DMS53 treated with DMSO at 0.1 percent for 48 hours (cell line): ENCODE data around the gene KMT2C.
A peak's percentile ranks its signal among the peaks of the same experiment; 100 is the strongest.

Source experiments
- DNase-seq: peaks from one replicate; lab custom pipeline; 2025; ENCODE audit not compliant: unreplicated experiment; lab: John Stamatoyannopoulos, UW

KMT2C gene

DNA sequence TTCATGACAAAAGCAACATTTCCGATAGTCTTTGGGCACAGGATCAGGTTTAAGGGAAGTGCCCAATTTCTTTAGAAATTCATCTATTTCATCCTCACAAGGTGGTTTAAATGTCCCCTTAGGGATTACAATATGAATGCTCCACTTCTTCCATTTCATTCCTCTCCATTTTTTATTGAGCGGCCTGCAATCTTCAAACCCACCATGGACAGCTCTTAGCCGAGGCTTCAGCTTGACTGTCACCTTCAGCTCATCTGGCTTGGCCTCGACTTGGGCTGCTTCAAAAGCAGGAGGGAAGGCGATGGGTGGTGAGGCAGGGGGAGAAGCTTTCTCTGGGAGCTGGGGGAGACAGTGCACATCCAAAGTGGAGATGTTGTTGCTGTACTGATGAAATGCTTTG is 287.1 kb downstream of the KMT2C start:
- no peak for DNase-seq

DNA sequence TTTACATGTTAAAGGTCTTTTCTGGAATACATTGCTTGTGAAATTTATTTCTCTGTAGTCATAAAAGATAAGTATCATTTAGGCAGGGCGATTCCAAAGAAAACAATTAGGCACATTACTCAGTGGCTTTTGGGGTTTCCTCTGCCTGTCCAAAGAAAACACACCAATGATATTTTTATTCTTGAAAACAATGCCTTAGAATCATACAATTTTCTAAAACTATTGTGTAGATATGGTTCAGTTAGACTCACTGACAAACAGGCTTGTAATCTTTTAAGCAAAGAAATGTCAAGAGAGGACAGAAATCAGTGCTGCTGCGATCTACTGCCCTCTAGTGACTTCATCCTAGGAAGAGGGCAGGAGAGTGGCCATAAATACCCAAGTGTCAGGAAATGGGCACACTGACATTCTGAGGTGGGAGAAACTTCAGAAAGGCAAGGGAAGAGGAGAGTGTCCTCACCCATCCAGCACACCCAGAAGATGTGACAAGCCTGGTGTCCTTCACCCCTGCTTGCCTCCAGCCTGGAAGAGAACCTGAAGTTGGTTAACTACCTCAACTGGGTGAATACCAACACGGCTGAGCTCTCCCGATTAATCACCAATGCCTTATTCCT is 289.8 kb downstream of the KMT2C start:
- DNase-seq: peak; percentile 50

DNA sequence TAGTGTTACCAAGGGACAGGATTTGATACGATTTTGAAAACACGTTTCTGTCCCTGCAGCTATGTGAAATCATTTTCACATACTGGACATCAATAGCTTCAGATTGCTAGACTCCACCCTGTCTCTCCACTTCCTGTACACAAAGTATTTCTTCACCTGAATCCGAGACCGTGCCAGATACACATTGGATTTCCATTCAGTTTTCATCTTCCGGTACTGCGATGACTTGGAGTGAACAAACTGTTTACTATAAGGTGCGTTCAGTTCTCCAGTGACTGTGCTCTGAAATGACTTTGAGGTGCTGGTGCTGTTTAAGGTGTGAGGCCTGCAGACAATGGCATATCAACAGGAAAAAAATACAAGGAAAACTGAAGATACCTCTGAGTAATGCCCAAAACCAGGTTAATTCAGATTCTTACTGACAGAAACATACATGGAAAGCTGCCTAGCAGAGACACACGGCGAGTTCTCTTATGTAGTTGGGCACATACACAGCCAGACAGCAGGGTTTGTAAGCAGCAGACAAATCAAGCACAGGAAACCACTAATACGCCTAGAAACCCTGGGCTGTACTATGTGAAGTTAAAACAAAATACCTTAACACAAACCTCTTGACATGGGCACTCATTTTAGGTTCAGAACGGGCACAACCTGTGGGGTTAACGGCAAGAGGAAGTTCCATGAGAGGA is 291.1 kb downstream of the KMT2C start:
- no peak for DNase-seq

DNA sequence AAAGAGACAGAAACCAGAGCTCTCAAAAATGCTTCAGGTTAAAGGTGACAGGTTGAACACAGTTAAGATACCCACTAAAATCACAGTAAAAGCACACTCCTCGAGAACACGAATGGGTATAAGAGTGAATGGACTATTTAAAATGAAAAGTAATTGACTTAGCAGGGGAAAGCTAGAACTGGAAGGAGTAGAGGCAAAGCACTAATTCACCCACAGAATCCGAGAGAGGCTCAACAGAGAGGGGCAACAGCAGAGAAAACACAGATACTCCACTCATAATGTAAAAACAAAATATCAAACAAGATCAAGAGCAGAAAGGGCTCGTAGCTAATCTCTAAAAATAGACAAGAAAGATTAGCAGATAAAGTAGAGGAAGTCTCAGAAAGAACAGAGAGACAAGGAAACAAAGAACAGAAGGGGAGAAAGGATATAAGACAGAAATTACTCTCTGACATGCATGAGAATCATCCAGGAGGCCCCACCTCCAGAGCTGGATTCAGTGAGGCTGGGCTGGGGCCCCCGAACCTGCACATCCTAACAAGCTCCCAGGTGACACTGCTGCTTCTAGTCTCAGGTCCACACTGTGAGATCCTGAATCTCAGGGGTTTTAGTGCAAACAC is 292.7 kb downstream of the KMT2C start:
- no peak for DNase-seq

DNA sequence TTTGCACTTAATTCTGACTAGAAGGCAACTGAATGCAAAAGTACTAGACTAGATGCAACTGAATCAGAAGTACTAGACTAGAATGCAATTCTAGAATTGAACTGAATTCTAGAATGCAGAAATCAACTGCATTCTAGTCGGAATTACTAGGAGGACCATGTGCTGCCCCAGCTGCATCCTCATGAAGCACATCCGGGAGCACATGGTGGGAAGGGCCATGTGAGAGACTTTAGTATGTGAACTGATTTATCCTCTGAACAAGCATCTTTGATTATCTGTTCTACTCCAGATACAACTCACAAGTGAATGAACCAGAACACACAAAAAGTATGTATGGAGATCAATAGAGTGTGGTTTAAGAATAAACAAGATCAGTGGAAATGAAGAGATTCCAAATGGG is 295.2 kb downstream of the KMT2C start:
- DNase-seq: no peak

DNA sequence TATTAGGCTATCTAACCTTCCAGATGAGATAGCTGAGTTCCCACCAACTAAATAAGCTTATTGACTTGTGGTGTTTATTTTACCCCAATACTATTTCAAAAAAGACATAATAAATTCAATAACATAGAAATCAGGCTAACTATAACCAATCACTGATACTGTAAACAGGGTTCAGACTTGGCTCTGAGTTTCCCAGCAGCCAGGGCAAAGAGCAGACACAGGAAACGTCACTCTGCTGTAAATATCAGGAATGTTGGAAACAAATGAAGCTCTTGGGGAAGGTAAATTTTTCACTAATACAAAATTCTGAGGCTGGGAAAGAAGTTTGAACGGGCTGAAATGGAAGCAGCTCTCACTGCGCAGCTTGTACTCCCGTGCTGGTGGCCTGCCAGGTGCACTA is 295.7 kb downstream of the KMT2C start:
- DNase-seq: no peak

DNA sequence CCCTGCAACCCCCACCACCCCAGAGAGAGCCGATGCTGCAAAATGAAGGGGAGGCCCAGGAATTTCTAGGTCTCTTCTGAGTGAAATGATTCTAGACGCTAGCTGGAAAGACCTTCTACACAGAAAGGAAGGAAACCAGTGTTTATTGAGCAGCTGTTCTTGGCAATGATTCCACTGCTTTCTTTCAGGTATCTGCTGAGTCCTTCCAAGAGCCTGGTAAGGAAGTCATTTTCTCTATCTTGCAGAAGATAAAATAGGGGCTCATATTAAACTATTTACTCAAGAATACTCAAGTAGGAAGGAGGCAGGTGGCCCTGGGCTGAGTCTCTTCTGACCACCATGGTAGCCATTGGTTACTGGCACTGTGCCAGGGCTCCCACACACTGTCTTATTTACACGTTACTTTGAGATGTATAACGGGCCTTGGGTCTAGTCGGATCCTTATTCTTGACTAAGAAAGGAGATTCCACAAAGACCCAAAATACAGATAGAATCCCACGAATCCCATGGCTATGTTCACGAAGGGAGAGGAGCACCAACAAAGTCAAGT is 298.3 kb downstream of the KMT2C start:
- DNase-seq: no peak

DNA sequence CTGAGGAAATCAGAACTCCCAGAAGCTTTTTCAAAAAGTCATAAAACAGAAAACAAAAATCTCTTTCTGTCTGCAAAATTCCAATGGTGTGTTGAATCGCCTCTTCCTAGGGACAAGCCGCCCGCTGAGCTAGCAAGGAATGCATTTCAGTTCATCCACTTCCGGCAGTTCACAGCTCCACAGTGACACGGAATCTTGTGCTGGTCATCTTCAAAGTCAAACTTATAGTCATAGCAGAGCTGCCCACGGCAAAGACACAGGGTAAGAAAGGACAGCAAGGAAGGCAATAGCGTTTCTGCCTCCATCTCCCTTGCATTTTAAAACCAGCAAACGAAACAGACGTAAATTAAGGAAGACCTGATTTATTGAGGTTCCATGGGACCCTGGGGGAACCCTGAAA is 299.1 kb downstream of the KMT2C start:
- DNase-seq: no peak

DNA sequence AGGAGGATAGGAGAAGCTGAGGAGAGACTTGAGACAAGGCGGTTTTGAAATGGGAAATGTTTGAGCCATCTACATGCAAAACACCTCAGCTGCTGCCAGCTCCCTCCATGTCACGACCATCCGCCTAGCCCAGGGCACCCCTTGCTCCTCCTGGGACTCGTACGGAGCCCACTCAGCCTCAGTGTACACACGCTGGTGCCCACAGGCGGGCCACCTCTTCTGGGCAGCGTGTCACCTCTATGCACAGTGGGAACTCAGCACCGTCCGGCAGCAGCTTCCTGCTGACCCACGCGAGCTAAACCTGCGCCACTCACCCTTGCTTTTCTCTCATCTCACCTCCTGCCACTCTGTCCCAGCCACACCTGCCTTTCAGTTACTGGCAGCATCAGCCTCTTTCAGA is 302.0 kb downstream of the KMT2C start:
- no peak for DNase-seq

DNA sequence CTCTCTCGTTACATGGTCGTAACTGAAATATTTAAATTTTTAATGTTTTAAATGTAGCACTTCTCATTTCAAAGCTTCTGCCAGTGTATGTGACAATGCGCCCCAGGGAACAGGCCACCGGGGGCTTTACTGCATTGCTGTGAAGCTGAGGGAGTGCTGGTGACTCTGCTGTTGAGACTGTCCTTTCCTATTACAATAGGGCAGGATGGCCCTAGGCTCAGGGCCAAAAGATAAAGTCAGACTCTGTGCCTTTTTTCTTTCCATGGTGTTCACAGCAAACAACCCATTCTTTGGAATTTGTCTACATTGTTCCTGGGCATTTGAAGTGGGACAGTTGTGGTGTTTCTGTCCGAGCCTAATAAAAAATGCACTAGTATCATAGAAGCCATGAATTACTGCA is 303.0 kb downstream of the KMT2C start:
- DNase-seq: no peak

DNA sequence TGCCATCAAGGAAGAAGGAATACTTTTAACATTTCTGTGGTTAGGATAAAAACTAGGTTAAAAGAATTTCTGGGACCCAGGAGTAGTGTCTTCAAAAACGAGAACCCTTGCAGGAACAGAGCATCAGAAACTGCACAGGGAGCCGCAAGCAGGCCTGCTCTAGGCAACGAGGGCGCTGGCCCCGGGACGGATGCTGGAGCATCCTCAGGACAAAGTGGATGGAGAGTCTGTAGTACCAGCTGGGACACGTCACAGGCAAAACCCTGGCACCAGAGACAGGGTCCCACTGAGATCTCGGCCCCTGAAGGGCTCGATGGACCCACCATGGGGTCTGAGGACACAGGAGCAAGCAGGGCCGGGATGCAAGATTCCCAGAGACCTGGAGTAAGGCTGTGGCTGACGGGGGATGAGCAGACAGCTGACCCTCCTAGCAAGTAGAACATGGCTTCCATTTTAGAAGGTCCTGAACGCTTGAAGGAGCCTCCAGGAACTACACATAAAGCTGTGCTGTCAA is 303.8 kb downstream of the KMT2C start:
- DNase-seq: no peak

DNA sequence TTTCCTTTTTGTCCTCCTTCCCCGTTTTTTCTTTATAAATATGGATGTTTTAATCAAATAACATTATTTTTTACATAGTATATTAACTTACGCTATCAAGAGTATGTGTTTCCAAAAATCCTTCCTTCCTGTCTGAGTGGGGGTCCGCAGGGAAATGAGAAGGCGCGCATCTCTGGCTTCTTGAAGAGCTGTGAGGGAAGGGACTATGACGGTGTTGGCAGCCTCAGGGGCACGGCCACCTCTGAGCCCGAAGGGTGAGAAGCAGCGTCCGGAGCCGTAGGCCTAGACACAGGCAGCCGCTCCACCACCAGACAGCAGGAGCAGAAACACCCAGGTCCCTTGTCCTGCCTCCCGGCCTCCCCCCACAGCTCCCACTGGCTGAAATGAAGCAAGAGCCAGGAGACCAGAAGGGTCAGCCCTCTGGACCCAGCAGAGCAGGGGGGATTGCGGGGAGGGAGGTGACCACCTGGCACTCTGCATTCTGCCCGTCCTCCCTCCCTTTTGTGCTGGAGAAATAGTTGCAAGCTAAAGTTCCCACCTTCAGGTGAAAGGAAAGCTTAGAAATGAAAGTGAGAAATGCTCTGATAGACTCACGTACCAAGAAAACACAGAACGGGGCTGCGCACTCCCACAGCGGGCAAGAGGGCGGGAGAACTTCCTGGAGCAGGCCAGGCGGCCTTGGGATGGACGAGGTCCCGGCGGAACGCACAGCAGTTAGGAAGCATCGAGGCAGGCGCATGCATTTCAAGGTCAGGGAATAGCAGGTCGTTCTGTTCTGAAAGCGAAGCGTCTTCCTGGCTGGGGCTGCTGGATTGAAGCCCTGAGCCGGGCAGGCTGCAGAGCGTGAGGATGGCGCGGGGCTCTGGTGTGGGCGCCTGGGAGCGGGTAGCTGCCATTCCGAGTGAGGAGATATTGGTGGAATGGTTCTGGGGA is 304.9 kb downstream of the KMT2C start:
- DNase-seq: no peak

DNA sequence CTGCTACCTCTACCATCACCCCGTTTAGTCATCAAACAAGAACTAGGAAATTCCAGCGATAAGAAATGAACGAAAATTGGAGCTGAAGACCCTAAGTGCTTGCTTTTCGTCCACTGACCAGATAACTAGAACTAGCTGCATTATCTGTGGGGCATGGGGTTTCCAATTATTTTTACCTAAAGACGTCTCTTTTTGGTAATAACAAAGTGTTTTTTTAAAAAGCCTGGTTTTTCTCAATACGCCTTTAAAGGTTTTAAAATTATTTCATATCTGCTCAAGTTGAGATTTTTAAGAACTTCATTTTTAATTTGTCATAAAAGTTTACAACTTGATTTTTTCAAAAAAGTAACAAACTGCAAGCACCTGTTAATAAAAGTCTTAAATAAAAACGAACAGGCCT is 306.1 kb downstream of the KMT2C start:
- no peak for DNase-seq

DNA sequence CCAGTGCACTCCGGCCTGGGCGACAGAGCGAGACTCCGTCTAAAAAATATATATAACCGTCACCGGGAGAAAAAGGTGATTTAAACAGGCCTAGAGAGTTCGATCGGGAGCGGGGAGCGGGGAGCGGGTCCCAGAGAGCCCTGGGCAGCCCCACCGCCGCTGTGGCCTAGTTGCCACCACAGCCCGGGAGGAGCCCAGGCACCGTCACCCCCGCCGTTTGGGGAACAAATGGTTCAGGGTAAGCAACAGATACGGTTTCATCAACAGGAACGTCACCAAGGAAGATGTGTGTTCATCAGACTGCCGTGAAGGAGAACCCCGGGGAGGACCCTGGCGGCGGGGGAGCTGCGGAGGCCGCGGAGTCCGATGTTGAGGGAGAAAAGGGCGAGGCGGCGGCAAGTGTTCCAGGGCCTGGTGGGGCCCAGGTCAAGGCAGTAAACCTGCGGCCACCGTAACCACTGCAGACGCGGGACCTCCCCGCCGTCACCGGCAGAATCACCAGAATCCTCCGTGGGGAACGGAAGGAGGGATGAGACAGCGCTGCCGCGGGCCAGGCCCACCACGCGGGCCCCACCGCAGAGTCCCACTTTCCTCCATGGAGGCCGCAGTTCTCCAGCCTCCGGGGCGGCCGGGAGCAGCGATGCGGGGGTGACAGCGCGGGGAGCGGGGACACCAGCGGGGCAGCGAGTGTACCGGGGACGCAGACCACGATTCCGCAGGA is 306.9 kb downstream of the KMT2C start:
- DNase-seq: no peak

DNA sequence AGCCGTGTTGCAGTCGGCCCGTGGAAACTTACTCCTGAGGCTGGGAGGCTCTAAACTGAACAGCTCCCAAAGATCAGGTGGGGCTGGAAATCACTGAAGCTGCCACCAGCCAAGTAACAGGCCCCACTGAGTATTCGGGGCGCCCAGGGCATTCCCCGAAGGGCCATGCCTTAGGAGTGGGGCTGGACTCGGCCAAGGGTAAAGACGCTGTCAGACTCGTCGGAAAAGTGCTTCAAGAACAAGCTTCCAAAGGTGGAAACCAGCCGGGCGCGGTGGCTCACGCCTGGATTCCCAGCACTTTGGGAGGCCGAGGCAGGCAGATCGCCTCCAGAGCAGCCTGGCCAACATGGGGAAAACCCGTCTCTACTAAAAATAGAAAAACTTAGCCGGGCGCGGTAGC is 307.6 kb downstream of the KMT2C start:
- DNase-seq: no peak

DNA sequence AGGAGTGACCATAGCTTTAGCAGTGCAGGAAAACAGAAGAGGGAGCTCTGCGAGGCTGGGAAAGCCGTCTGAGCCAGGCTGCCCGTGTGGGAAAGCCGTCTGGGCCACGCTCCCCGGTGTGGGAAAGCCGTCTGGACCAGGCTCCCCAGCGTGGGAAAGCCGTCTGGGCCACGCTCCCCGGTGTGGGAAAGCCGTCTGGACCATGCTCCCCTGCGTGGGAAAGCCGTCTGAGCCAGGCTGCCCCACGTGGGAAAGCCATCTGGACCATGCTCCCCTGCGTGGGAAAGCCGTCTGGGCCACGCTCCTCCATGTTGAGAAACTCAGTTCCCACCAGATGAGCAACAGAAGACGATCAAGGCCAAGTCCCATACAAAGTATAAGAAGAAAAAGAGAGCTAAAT is 308.6 kb downstream of the KMT2C start:
- no peak for DNase-seq

DNA sequence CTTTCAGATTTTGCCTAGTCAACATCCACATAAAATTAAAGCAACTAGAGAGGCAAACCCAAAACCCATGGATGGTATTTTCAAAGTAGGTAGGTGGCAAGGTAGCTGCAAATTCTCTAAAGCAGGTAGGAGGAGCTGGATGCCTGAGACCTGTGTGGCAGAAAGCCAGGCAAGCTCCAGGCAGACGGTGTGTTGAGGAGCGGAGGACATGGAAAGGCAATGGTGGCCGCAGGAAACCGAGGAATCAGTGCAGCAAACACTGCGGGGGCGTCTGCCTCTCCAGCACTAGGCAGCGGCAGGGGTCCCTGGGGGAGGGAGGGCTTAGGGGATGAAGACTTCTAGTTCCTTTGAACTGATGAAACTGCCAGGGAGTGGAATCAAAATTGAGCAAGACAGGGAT is 309.1 kb downstream of the KMT2C start:
- DNase-seq: no peak

DNA sequence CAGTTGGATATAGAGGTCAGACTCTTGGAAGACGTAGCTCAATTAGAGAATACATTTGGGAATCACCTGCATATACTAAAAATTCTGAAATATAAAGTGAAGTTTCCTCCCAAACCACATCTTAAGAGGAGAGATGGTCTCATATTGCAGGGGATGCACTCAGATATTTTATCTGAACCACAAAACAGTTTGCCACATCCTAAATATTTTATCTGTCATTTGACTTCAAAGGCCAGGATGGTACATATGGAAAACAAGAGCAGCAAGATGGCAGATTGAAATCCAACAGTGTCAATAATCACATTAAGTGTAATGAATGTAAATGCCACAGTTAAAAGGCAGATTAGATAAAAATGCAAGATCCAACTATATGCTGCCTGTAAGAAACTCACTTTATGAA is 313.3 kb downstream of the KMT2C start:
- DNase-seq: no peak

DNA sequence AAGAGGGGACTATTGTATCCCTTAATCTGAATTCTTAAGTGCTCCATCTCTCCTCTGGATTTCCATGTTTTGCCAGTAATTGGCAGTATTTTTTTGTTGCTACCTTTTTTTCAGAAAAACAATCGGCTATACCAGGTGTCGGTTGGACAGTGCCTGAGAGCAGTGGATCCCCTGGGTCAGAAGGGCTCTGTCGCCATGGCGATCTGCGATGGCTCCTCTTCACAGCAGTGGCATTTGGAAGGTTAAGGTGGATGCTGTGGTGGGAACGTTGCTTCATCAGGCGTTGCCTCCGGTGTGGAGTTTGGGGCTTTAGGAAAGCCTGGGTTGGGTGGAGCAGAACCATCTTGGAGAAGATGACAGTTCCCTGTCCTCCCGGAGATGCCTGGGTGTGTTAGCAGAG is 314.4 kb downstream of the KMT2C start:
- DNase-seq: no peak

DNA sequence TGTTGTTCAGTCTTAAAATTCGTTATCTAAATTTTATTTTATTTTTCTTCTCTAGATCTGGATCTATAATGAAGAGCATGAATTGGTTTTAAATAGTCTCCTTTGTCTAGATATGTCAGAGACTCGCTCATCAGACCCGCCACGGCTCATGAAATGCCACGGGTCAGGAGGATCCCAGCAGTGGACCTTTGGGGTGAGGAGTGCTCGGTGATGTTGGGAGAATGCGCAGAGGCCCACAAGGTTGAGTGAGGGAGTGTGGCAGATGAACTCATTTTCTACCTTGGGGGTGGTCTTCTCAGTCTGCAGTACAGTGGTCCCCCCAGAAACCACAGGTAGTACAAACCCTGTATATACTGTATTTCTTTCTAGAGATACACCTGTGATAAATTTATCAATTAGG is 315.0 kb downstream of the KMT2C start:
- DNase-seq: no peak
